Stimulated activated CD8-positive, alpha-beta memory T cell treated with anti-CD3 and anti-CD28 coated beads, Interleukin-7, amount 100 ng/mL, for 1 hour (primary cell): ENCODE data around the gene CAST.
A peak's percentile ranks its signal among the peaks of the same experiment; 100 is the strongest.
"Not testable (repeated sequence)": the region's sequence is repeated elsewhere in the genome, so short reads cannot be mapped to it uniquely, and the experiment has no call there.

Experiments
- DNase-seq, 2 donors: peaks; one replicate each; pipeline ENCODE4 v3.0.0-alpha.2; 2020; ENCODE audit warnings: low read depth in 2 of 2

Gene CAST

GRCh38 chr5:96780626-96781025 lies 118.5 kb downstream of the CAST start:
- DNase-seq: no peak

- no peak for DNase-seq
Observed at GRCh38 chr5:96781031-96781971, 119.1 kb downstream of the CAST start.

DNA sequence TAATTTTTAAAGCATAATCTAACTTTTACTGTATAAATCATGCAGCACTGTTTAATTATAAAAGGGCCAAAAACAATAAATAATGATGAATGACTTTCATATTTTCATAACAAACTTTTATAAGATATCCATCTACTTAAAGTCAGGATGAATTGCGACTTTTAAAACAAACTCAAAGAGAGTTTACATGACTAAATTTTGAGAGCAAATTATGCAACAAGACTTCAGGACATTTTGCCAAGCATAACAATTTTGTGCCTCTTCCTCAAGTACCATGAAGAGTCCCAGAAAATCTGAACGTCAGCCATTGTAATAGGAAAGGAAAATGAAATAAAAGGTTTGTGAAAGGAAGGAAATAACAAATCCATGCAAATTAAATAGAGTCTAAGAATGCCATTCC lies 121.2 kb downstream of the CAST start:
- DNase-seq: no peak

DNA sequence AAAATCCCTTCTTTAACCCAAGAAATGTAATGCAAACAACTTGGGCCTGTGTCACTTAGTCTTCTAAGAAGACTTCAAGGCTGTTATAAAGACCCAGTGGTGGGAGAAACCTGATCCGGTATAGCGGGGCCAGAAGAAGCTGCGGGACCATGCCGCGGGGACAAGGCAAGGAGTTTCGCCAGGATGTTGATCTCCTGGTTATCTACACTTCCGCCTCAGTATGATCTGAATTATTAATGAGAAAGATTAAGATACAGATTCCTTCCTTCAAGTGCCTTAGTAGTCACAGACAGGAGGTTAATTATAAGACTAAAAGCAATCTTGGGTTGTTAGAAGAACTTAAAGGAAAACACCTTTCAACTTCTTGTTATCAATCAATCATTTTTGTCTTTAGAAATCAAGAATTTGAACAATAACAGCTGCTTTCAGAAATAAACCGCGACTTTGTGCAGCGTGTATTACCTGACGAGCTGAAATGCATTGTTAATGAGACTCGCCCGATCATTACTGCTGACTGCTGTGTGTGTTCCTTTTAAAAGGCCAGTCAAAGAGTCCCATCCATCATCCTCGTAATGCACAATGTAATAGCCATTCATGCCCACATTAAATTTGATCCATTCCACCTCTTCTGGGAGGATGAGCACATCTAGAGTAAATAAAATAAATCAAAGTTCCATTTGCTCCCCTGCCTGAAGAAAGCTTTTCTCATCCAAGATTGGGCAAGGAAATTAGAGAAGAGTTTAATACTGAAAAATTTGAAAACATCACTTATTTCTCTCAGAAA lies 123.3 kb downstream of the CAST start:
- no peak for DNase-seq

DNA sequence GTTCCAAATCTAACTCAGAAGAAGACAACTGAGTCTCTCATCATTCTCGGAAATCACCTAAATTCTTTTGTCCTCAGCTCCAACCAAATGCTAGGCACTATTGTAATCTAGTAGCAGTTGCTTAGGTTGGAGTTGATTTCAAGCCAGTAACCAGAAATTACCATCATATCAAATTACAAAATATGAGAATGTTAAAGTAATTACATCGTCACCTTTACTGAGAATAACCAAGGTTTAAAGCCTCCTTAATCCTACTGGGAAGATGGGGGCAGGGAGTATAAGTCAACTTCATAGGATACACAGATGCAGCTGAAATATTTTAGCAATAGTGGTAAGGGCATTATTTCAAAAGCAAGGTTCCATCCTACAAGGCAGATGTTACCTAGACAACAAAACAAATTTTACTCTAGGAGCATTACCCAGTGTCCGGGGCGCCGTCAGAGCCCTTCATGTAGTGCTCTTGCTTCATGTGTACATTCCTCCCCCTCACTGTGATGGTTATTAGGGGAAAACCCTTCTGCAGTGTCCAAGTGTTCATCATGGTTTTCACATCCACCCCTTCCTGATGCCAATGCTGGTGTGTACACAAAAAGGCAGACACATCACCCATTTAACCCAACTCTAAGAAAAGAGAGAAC lies 126.1 kb downstream of the CAST start:
- no peak for DNase-seq

- DNase-seq: no peak
Observed at GRCh38 chr5:96789794-96790330, 127.7 kb downstream of the CAST start.

DNA sequence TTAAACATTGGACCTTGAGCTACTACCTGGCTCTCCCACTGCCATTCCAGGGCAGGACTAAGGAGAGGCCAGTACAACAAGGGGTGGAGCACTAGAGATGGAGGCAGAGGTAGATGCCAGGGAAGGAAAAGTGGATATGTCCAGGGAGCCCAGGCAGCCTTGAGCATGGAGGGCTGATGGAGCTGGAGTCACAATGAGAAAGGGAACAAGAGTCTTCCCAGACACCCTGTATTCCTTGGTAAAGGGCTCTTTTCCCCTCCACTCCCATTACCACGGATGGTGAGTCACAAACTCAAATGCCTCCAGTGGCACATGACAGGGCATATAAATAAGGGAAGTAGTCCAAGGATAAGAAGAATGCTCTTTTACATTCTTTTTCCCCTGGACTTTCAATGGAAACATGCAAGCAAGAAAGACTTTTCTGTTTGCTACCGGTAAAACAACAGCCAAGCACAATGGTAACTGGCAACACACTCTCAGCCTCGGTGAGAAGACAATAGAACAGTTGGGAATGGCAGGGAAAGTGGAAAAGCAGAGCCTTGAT lies 128.9 kb downstream of the CAST start:
- no peak for DNase-seq

DNA sequence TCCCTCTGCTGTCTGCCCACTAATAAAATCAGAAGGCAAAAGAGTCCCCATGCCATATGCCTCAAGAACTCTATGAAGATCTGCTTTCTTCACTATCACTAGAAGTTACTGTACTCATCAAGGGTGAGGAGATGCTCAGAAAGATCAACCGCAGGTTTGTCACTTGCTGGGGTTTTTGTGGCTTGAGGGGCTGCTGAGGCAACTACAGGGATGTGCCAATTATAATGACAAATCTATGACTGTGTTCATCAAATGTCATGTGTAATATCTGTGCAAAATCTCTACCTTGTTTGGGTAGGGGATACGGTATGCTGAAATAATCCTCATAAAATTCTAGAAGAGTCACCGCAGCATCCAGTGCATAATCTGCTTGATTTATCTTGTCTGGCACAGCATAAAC lies 132.6 kb downstream of the CAST start:
- DNase-seq: peak in 1 of 2 donors; percentile 27

DNA sequence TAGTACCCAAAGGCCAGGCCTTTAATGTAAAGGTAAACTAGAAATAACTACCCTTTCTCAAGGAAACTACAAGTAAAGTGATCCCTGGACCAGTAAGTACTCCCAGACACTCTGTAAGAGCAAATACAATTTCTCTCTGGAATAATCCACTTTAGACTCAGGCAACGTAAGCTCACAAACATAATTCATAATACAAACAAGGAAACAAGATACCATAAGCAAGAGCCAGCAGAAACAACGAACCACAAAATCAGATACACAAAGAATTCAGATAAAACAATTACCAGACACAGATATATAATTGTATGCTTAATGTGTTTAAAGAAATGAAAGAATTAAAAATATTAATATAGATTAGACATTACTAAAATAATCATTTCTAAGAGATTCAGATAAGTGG lies 133.4 kb downstream of the CAST start:
- DNase-seq: no peak

- DNase-seq: no peak
Observed at GRCh38 chr5:96796434-96796833, 134.3 kb downstream of the CAST start.

GRCh38 chr5:96801718-96802117 lies 139.5 kb downstream of the CAST start:
- DNase-seq: not testable (repeated sequence)

DNA sequence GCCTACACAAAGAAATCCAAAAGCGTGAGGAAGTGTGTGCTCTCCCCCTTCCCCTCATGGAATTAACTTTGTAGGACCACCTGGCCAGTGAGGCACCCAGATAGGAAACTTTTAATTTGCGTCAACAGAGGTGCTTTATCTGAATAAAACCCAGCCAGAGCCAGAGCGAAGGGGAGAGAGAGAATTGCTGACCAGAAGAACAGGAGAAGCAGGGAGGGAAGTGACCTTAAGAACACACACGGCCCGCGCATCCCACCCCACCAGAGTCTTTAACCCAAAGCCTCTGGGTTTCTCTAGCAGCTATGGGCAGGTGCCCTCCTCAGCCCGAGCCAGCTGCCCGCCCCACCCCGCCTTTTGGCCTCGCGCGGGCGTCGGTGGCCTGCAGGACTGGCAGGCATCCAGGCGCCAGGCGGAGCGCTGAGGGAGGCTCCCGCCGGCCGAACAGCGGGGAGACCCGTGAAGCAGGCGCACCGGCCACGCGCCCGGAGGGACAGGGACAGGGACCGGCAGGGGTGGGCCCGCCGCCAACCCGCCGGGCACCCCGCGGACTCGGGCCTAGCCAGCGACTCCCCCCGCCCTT lies 145.0 kb downstream of the CAST start:
- peak in 1 of 2 donors; percentile 15 for DNase-seq

- no peak for DNase-seq
Observed at GRCh38 chr5:96808541-96808828, 146.3 kb downstream of the CAST start.

DNA sequence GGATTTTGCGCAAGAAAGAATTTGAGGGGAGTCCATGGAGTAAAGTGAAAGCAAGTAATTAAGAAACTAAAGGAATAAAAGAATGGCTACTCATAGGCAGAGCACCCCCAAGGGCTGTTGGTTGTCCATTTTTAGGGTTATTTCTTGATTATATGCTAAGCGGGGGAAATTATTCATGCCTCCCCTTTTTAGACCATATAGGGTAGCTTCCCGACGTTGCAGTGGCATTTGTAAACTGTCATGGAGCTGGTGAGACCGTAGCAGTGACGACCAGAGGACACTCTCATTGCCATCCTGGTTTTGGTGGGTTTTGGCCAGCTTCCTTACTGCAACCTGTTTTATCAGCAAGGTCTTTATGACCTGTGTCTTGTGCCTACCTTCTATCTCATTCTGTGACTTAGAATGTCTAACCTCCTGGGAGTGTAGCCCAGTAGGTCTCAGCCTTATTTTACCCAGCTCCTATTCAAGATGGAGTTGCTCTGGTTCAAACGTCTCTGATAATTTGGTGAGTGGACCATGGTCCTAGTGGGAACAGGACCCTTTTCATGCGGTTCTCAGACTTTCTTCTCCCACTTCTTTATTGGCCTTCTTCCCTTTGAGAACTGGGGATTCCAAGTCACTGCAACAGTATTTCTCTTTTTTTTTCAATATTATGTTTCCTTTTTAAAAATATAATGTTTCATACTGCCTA lies 146.8 kb downstream of the CAST start:
- no peak for DNase-seq

GRCh38 chr5:96809921-96810320 lies 147.7 kb downstream of the CAST start:
- no peak for DNase-seq

- no peak for DNase-seq
Observed at GRCh38 chr5:96812851-96813250, 150.7 kb downstream of the CAST start.

DNA sequence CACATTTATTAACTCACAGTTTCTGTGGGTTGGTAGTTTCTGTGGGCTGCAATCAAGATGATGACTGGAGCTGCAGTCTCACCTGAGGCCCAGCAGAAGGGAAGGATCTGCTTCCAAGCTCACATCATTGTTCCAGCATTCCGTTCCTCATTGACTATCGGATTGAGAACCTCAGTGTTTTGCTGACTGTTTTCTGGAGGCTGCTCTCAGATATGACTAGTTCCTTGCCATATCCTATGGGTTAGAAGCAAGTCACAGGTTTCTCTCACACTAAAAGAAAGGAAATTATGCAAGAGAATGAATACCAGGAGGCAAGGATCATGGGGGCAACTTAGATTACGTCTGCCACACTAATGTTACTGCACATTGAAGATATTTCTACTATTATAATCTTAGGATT lies 151.9 kb downstream of the CAST start:
- DNase-seq: no peak

GRCh38 chr5:96816411-96816939 lies 154.3 kb downstream of the CAST start:
- peak in 1 of 2 donors; percentile 30 for DNase-seq

DNA sequence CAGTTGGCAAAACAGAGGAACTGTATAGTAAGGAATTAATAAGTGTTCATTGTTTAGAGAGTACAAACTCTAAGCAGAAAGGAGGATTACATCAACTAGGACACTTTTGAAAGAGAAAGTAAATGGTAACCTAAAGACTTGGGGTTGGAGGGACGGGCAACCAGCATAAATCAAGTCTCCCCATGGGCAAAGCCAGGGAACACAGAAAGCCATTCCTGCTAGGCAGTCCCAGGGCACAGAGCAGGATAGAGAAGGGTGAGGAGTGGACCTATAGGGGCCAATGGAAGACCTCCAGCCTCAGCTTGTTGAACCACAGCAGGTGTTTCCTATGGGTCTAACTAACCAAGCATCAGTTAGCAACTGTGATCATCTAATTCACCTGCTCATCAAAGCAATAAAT lies 154.8 kb downstream of the CAST start:
- DNase-seq: no peak

DNA sequence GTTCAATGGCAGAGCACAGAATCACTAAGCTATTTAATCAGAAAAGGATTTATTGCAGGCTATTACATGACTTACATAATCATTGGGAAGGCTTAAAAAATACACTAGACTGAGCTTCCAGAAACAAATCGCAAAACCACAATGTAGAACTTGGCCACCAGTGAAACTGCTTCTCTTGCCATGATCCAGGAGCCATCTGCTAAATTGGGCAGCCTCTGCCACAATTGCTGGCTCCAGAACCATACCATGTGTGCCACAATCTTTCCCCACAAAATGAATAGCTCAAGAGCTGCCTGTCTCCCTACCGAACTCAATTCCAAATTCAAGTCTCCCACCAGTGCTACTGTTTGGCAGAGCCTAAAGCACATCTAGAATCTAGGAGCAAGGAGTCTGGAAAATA lies 155.3 kb downstream of the CAST start:
- no peak for DNase-seq
